Measurements from ENCODE around the gene TATDN2.
"Not testable (repeated sequence)": the region's sequence is repeated elsewhere in the genome, so short reads cannot be mapped to it uniquely, and the experiment has no call there.

Gene TATDN2

GRCh38 chr3:10289787-10290355 lies 41.6 kb downstream of the TATDN2 start:
- no peak overlapping the region for H3K4me3 ChIP-seq (ENCODE audit: low read depth, low read length)
- no peak for DNase-seq (ENCODE audit: low read depth)
- no peak for TF ChIP-seq CTCF (IDR thresholded peaks at IDR 0.05; ENCODE audit: control insufficient read depth, extremely low read depth, insufficient read depth)

- H3K4me3 ChIP-seq (ENCODE audit: low read depth, low read length) = no peak overlapping the region
- TF ChIP-seq CTCF (IDR thresholded peaks at IDR 0.05; ENCODE audit: control insufficient read depth, extremely low read depth, insufficient read depth) = no peak
Measured at GRCh38 chr3:10290481-10291176, 42.4 kb downstream of the TATDN2 start.

GRCh38 chr3:10291641-10292040 lies 43.4 kb downstream of the TATDN2 start:
- no peak for DNase-seq (ENCODE audit: low read depth)
- no peak for TF ChIP-seq CTCF (IDR thresholded peaks at IDR 0.05; ENCODE audit: control insufficient read depth, extremely low read depth, insufficient read depth)
- no peak overlapping the region for H3K4me3 ChIP-seq (ENCODE audit: low read depth, low read length)

More at GRCh38 chr3:10290481-10291176, 42.4 kb downstream of the TATDN2 start:
- DNase-seq (ENCODE audit: low read depth) = no peak

GRCh38 chr3:10292505-10293419 lies 44.5 kb downstream of the TATDN2 start, which contains the start of gene GHRL:
TSS of gene GHRL (minus strand) at chr3:10292947. CDS start at chr3:10290180, 2,767 bp downstream.
- no peak for DNase-seq (ENCODE audit: low read depth)
- TF ChIP-seq CTCF (IDR thresholded peaks at IDR 0.05; ENCODE audit: control insufficient read depth, extremely low read depth, insufficient read depth) = no peak
- no peak within 1 kb of the TSS for H3K4me3 ChIP-seq (ENCODE audit: low read depth, low read length)

DNA sequence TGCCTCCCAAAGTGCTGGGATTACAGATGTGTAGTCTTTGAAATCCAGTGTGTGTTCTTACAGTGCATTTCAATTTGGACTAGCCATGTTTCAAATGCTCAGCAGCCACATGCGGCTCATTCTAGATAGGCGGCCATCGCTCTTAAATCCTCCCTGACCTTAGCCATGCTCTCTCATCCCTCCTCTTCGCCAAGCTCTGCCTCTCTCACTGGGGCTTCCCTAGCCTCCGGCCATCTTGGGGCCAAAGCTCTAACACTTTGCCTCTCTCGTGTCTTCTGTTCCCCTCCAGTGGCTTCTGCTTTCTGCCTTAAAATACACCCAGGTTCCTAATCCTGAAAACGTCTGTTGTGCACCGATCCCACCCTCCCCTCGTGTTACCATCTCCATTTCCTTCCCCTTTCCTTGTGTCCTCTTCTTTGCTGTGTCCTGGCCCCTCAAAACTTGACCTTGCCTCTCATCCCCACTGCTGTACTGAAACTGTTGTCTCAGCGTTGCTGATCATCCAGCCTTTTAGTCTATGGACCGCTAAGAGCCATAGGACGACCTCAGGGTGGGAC lies 45.8 kb downstream of the TATDN2 start:
- no peak overlapping the region for H3K4me3 ChIP-seq (ENCODE audit: low read depth, low read length)
- TF ChIP-seq CTCF (IDR thresholded peaks at IDR 0.05; ENCODE audit: control insufficient read depth, extremely low read depth, insufficient read depth) = no peak
- no peak for DNase-seq (ENCODE audit: low read depth)

GRCh38 chr3:10298064-10298463 lies 49.8 kb downstream of the TATDN2 start:
- not testable (repeated sequence) for DNase-seq (ENCODE audit: low read depth); H3K4me3 ChIP-seq (ENCODE audit: low read depth, low read length)

DNA sequence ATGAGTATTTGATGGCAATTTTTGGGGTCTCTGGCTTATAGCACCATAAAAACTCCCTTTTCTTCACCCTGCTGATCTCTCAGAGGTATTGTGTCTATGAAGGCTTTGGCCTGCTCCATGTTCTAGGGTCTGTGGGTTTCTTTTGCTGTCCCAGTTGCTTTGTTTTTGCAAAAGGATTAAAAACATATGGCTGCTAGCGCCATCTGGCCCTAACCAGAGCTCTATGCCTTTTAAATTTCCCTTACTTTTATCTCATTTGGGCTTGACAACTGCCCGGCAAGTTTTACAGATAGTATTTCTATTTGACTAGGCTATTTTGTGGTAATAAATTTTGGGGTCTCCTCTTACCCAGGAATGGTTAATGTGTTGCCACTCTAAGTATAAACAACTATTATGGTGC lies 50.9 kb downstream of the TATDN2 start:
- TF ChIP-seq CTCF (IDR thresholded peaks at IDR 0.05; ENCODE audit: control insufficient read depth, extremely low read depth, insufficient read depth) = no peak
- DNase-seq (ENCODE audit: low read depth) = no peak
- no peak overlapping the region for H3K4me3 ChIP-seq (ENCODE audit: low read depth, low read length)
